ENCODE results near the gene EHBP1L1. TPM values are rescaled to one million over a fixed set of nuclear protein-coding genes. Genes with fewer than 3 reads are reported as not detected.

The EHBP1L1 gene
- total RNA-seq, 1 experiment from 2014 or later, result 19.6 TPM

DNA sequence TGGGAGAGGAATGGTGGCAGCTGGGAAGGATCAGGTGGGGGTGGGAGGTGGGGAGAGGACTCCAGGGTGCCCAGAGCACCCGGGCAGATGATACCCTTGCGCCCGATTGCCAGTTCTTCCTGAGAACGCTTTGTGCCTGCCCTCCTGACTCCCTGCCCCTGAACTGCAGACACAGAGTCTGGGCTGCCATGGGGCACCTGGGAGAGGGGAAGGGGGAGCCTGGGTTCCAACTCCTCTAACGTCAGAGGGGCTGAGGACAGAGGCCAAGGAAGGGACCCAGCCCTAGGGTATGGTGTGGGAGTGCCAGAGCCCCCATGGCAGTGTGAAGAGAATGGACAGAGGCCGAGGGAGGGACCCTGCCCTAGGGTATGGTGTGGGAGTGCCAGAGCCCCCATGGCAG is 20.7 kb downstream of the EHBP1L1 start:
- no peak overlapping the region for H3K27ac Mint-ChIP-seq (ENCODE audit: unreplicated experiment)
- intact Hi-C loops (cut with micrococcal nuclease; ENCODE audit: unreplicated experiment), result no loop called here
- no peaks in the 10 kb centered on the region for H3K27me3 Mint-ChIP-seq (ENCODE audit: insufficient read depth, unreplicated experiment)

DNA sequence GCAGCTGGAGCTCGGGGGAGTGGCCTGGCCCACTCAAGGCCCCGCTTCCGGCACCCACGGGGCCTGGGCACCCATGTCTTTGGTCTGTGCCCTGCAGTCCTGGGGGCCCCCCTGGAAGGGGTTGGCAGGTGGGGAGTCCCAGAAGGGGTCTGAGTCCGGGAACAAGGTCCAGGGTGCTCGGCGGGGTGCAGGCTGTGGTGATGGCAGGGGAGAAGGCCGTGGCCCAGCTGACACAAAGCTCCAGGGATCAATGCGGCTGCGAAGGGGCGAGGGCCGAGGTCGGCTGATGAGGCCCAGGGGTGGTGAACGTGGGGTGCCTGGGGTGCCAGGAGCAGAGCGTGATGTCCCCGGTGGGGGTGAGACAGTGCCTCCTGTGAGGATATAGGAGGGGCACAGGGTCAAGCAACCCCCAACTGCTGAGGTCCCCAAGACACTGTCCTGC is 22.4 kb downstream of the EHBP1L1 start:
- Mint-ChIP-seq H3K36me3 (ENCODE audit: insufficient read depth, unreplicated experiment) (peaks cover 41% of the 10 kb centered on the region), H3K27me3 (ENCODE audit: insufficient read depth, unreplicated experiment) (no peaks in the 10 kb centered on the region), H3K4me1 (ENCODE audit: low read depth, unreplicated experiment) (no peaks in the 10 kb centered on the region), H3K27ac (ENCODE audit: unreplicated experiment) (no peak overlapping the region), H3K4me3 (ENCODE audit: unreplicated experiment) (no peak overlapping the region), H3K9me3 (ENCODE audit: unreplicated experiment) (no peaks in the 10 kb centered on the region)
- no peaks in the 10 kb centered on the region for H3K27me3 ChIP-seq (replicated peaks; ENCODE audit: control insufficient read depth, insufficient read depth, low read length)
- peaks cover 3% of the 10 kb centered on the region for H3K36me3 ChIP-seq (ENCODE audit: control insufficient read depth, insufficient read depth, low read length)
- POLR2A ChIA-PET, result no interaction called here
- no peak overlapping the region for H3K4me3 ChIP-seq (ENCODE audit: low read depth, low read length)
- no peaks in the 10 kb centered on the region for H3K4me1 ChIP-seq
- intact Hi-C loops (cut with micrococcal nuclease; ENCODE audit: unreplicated experiment), result no loop called here
- no TSS peak for BruUV-seq (replicated peaks)
- no peaks in the 10 kb centered on the region for H3K9me3 ChIP-seq
- no peak for DNase-seq
- CTCF ChIA-PET, result no interaction called here
- TF ChIP-seq, protein P1, sequence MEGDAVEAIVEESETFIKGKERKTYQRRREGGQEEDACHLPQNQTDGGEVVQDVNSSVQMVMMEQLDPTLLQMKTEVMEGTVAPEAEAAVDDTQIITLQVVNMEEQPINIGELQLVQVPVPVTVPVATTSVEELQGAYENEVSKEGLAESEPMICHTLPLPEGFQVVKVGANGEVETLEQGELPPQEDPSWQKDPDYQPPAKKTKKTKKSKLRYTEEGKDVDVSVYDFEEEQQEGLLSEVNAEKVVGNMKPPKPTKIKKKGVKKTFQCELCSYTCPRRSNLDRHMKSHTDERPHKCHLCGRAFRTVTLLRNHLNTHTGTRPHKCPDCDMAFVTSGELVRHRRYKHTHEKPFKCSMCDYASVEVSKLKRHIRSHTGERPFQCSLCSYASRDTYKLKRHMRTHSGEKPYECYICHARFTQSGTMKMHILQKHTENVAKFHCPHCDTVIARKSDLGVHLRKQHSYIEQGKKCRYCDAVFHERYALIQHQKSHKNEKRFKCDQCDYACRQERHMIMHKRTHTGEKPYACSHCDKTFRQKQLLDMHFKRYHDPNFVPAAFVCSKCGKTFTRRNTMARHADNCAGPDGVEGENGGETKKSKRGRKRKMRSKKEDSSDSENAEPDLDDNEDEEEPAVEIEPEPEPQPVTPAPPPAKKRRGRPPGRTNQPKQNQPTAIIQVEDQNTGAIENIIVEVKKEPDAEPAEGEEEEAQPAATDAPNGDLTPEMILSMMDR (IDR thresholded peaks at IDR 0.05; ENCODE audit: insufficient read depth in 1 of 2, low read depth in 1 of 2, low read length in 1 of 2, severe bottlenecking in 1 of 2, unreplicated experiment in 1 of 2), result no peak

More for the DNA sequence above, 20.7 kb downstream of the EHBP1L1 start:
- ChIA-PET POLR2A (interaction anchor here (1.1 kb wide), 1 partner anchor 10 kb away, joined by 6 read pairs; no protein-coding TSS in a partner anchor), CTCF (no interaction called here)
- H3K27me3 ChIP-seq (replicated peaks; ENCODE audit: control insufficient read depth, insufficient read depth, low read length), result no peaks in the 10 kb centered on the region
- Mint-ChIP-seq H3K9me3 (ENCODE audit: unreplicated experiment) (no peaks in the 10 kb centered on the region), H3K36me3 (ENCODE audit: insufficient read depth, unreplicated experiment) (peaks cover 38% of the 10 kb centered on the region), H3K4me3 (ENCODE audit: unreplicated experiment) (no peak overlapping the region), H3K4me1 (ENCODE audit: low read depth, unreplicated experiment) (no peaks in the 10 kb centered on the region)
- peaks cover 4% of the 10 kb centered on the region for H3K36me3 ChIP-seq (ENCODE audit: control insufficient read depth, insufficient read depth, low read length)
- no TSS peak for BruUV-seq (replicated peaks)
- H3K4me1 ChIP-seq, result peaks cover 5% of the 10 kb centered on the region; the same call in 1 of the 2 replicates
- TF ChIP-seq, protein P1 (IDR thresholded peaks at IDR 0.05; ENCODE audit: insufficient read depth in 1 of 2, low read depth in 1 of 2, low read length in 1 of 2, severe bottlenecking in 1 of 2, unreplicated experiment in 1 of 2), result no peak
- H3K4me3 ChIP-seq (ENCODE audit: low read depth, low read length), result no peak overlapping the region
- no peaks in the 10 kb centered on the region for H3K9me3 ChIP-seq
- DNase-seq, result no peak

DNA sequence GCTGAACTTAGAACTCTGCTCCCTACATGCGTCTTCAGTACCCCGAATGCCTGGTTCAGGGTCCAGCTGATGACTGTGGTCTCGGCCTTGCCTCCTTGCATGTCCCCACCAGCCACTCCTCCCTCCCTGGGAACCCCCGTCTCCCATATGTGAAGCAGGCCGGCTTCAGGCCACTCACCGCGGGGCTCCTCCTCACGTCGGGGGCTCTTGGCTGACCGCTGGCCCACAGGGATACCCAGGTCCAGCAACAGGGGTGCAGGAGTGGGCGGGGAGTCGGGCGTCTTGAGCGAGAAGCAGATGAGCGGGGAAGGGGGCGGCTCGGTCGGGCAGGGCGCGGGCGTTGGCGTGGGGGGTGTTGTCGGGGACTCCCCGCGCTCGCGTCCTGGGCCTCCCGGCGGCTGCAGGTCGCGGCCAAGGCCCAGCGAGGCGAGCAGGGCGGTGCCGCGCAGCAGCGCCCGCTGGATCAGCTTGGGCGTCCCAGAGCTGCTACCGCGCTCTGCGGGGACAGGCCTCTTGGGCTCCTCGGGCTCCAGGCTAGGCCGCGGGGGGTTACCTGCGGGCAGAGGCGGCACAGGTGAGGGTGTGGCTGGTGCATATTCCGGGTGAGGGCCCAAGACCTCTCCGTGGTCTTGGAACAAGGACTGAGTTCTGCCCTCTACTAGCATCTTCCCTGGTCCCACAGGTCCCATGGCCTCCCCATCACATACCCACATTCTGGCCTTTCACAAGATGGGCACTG is 23.5 kb downstream of the EHBP1L1 start:
- DNase-seq, result no peak
- Mint-ChIP-seq H3K4me3 (ENCODE audit: unreplicated experiment) (no peak overlapping the region), H3K36me3 (ENCODE audit: insufficient read depth, unreplicated experiment) (peaks cover 48% of the 10 kb centered on the region), H3K27ac (ENCODE audit: unreplicated experiment) (no peak overlapping the region), H3K27me3 (ENCODE audit: insufficient read depth, unreplicated experiment) (no peaks in the 10 kb centered on the region), H3K4me1 (ENCODE audit: low read depth, unreplicated experiment) (no peaks in the 10 kb centered on the region), H3K9me3 (ENCODE audit: unreplicated experiment) (no peaks in the 10 kb centered on the region)
- H3K27me3 ChIP-seq (replicated peaks; ENCODE audit: control insufficient read depth, insufficient read depth, low read length), result no peaks in the 10 kb centered on the region
- H3K9me3 ChIP-seq, result no peaks in the 10 kb centered on the region
- no peaks in the 10 kb centered on the region for H3K4me1 ChIP-seq
- H3K4me3 ChIP-seq (ENCODE audit: low read depth, low read length), result no peak overlapping the region
- peaks cover 5% of the 10 kb centered on the region for H3K36me3 ChIP-seq (ENCODE audit: control insufficient read depth, insufficient read depth, low read length)
- TF ChIP-seq, protein P1 (IDR thresholded peaks at IDR 0.05; ENCODE audit: insufficient read depth in 1 of 2, low read depth in 1 of 2, low read length in 1 of 2, severe bottlenecking in 1 of 2, unreplicated experiment in 1 of 2), result no peak
- BruUV-seq (replicated peaks), result no TSS peak
- intact Hi-C loops (cut with micrococcal nuclease; ENCODE audit: unreplicated experiment), result no loop called here
- CTCF ChIA-PET, result no interaction called here
- POLR2A ChIA-PET, result no interaction called here
